ENCODE data around the gene DTX3. TPM values are rescaled to one million over a fixed set of nuclear protein-coding genes. Genes with fewer than 3 reads are reported as not detected.

Gene DTX3
- total RNA-seq, 1 donor from 2014 or later = 31.2 TPM

GRCh38 chr12:57620245-57620935, 15.8 kb downstream of the DTX3 start:
- DNase-seq (ENCODE audit: low spot score) = no peak

GRCh38 chr12:57620936-57621496, 16.4 kb downstream of the DTX3 start:
- no peak for DNase-seq (ENCODE audit: low spot score)

- DNase-seq (ENCODE audit: low spot score) = peak; percentile 46
Measured at GRCh38 chr12:57621497-57622292, 17.1 kb downstream of the DTX3 start.

GRCh38 chr12:57622293-57623245, 17.9 kb downstream of the DTX3 start:
- DNase-seq (ENCODE audit: low spot score) = no peak

- no peak for DNase-seq (ENCODE audit: low spot score)
Measured at GRCh38 chr12:57623385-57623784, 18.8 kb downstream of the DTX3 start.

GRCh38 chr12:57623811-57624390, 19.3 kb downstream of the DTX3 start:
- DNase-seq (ENCODE audit: low spot score) = no peak

- no peak for DNase-seq (ENCODE audit: low spot score)
Measured at GRCh38 chr12:57624441-57625220, 20.0 kb downstream of the DTX3 start.

GRCh38 chr12:57625261-57626032, 20.8 kb downstream of the DTX3 start:
- no peak for DNase-seq (ENCODE audit: low spot score)

- DNase-seq (ENCODE audit: low spot score) = no peak
Measured at GRCh38 chr12:57626111-57626920, 21.7 kb downstream of the DTX3 start.

GRCh38 chr12:57626921-57627445, 22.4 kb downstream of the DTX3 start:
- DNase-seq (ENCODE audit: low spot score) = no peak

GRCh38 chr12:57627501-57628279, 23.1 kb downstream of the DTX3 start:
- DNase-seq (ENCODE audit: low spot score) = no peak

- DNase-seq (ENCODE audit: low spot score) = peak; percentile 6
Measured at GRCh38 chr12:57628280-57629191, 23.9 kb downstream of the DTX3 start.

GRCh38 chr12:57629897-57630471, 25.4 kb downstream of the DTX3 start:
- DNase-seq (ENCODE audit: low spot score) = peak; percentile 9

GRCh38 chr12:57630891-57631433, 26.3 kb downstream of the DTX3 start:
- DNase-seq (ENCODE audit: low spot score) = peak; percentile 8

GRCh38 chr12:57631566-57632072, 27.0 kb downstream of the DTX3 start:
- DNase-seq (ENCODE audit: low spot score) = peak; percentile 8

Measured in mucosa of gallbladder (tissue), 1 donor.